ENCODE results near the gene ADAMTSL1.

GRCh38 chr9:18601956-18602355, 128.0 kb downstream of the ADAMTSL1 start:
- TF ChIP-seq CTCF (IDR thresholded peaks at IDR 0.05 in 2 of 3, conservative IDR thresholded peaks at IDR 0.05 in 1 of 3; ENCODE audit: borderline replicate concordance in 1 of 3, insufficient read depth in 1 of 3, low read depth in 2 of 3, low read length in 2 of 3), result no peak
- TF ChIP-seq POLR2AphosphoS5 (IDR thresholded peaks at IDR 0.05; ENCODE audit: low read depth, low read length), result no peak
- no peak for TF ChIP-seq POLR2A (IDR thresholded peaks at IDR 0.05; ENCODE audit: borderline replicate concordance, extremely low read depth, insufficient read depth, insufficient read length)
- TF ChIP-seq, protein P1, sequence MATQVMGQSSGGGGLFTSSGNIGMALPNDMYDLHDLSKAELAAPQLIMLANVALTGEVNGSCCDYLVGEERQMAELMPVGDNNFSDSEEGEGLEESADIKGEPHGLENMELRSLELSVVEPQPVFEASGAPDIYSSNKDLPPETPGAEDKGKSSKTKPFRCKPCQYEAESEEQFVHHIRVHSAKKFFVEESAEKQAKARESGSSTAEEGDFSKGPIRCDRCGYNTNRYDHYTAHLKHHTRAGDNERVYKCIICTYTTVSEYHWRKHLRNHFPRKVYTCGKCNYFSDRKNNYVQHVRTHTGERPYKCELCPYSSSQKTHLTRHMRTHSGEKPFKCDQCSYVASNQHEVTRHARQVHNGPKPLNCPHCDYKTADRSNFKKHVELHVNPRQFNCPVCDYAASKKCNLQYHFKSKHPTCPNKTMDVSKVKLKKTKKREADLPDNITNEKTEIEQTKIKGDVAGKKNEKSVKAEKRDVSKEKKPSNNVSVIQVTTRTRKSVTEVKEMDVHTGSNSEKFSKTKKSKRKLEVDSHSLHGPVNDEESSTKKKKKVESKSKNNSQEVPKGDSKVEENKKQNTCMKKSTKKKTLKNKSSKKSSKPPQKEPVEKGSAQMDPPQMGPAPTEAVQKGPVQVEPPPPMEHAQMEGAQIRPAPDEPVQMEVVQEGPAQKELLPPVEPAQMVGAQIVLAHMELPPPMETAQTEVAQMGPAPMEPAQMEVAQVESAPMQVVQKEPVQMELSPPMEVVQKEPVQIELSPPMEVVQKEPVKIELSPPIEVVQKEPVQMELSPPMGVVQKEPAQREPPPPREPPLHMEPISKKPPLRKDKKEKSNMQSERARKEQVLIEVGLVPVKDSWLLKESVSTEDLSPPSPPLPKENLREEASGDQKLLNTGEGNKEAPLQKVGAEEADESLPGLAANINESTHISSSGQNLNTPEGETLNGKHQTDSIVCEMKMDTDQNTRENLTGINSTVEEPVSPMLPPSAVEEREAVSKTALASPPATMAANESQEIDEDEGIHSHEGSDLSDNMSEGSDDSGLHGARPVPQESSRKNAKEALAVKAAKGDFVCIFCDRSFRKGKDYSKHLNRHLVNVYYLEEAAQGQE (IDR thresholded peaks at IDR 0.05; ENCODE audit: low read depth), result no peak
- no peak for TF ChIP-seq SP1 (IDR thresholded peaks at IDR 0.05; ENCODE audit: low read depth)
- no peak for TF ChIP-seq EZH2 (IDR thresholded peaks at IDR 0.05)
- TF ChIP-seq EGR1 (IDR thresholded peaks at IDR 0.05; ENCODE audit: low read depth), result no peak
- TF ChIP-seq YY1 (IDR thresholded peaks at IDR 0.05; ENCODE audit: extremely low read depth, insufficient replicate concordance, low read depth, low read length), result no peak
- no peak for TF ChIP-seq CEBPB (IDR thresholded peaks at IDR 0.05; ENCODE audit: low read depth)
- TF ChIP-seq TCF7L2 (IDR thresholded peaks at IDR 0.05; ENCODE audit: borderline replicate concordance, extremely low read depth, insufficient read depth, insufficient read length), result no peak
- TF ChIP-seq RAD21 (IDR thresholded peaks at IDR 0.05; ENCODE audit: low read depth), result no peak
- TF ChIP-seq ZBTB33 (IDR thresholded peaks at IDR 0.05; ENCODE audit: extremely low read depth, insufficient replicate concordance, low read length), result no peak
